Measurements from ENCODE around the gene RAB36. TPM values are rescaled to one million over a fixed set of nuclear protein-coding genes. Genes with fewer than 3 reads are reported as not detected.

Gene RAB36
- total and polyA plus RNA-seq, 9 of the 15 experiments (the other 6 are each of a cell fraction or from before 2014, with no cell fraction given): 0.04 to 0.50 (median 0.08) TPM; not detected in 3

- peak; percentile 0; the same call in 2 of the 3 replicates for ATAC-seq
- peaks cover 50 to 92% of the 10 kb centered on the region in 2 experiments for H3K27me3 ChIP-seq (ENCODE audit: control insufficient read depth in 2 of 2, insufficient read depth in 2 of 2, low read length in 2 of 2)
- no peaks in the 10 kb centered on the region for H3K79me2 ChIP-seq (ENCODE audit: control insufficient read depth, insufficient read depth, low read length)
- peak overlapping the region in 1 of 2 experiments; percentile 12; a peak in 2 of 4 replicates for H3K9ac ChIP-seq (ENCODE audit: insufficient read depth in 1 of 2, low read depth in 2 of 2, low read length in 2 of 2)
- no peak overlapping the region for H3K4me2 ChIP-seq (ENCODE audit: insufficient read depth, low read length)
- FAIRE-seq: no peak
- no peak overlapping the region for H3K4me3 ChIP-seq
- 2% methylated on average over 26 of the region's 26 CpGs for WGBS (ENCODE audit: insufficient coverage, low coverage, missing lambda C conversion rate)
- 0 out of 2 replicates have a peak, but pooled peaks have one; percentile 14 for TF ChIP-seq BMI1 (IDR thresholded peaks at IDR 0.05; ENCODE audit: low read length)
- no peak for TF ChIP-seq KLF16 (IDR thresholded peaks at IDR 0.05)
- no peak for TF ChIP-seq SRSF1 (IDR thresholded peaks at IDR 0.05; ENCODE audit: low read depth, low read length)
- peak in 1 of 2 experiments; percentile 14 for TF ChIP-seq E2F6 (IDR thresholded peaks at IDR 0.05; ENCODE audit: borderline replicate concordance in 1 of 2, extremely low read depth in 1 of 2, insufficient read depth in 1 of 2, insufficient read length in 1 of 2, low read depth in 1 of 2, low read length in 1 of 2, poor library complexity in 1 of 2, severe bottlenecking in 1 of 2)
- 0 out of 4 replicates have a peak, but pooled peaks of 1 of the 2 experiments have one; percentile 5 for TF ChIP-seq SIX5 (IDR thresholded peaks at IDR 0.05; ENCODE audit: borderline replicate concordance in 1 of 2, insufficient read depth in 1 of 2, low read depth in 1 of 2, low read length in 2 of 2)
- peak; percentile 10; the same call in 1 of the 2 replicates for TF ChIP-seq E2F1 (CRISPR knock-in tag; IDR thresholded peaks at IDR 0.05)
- TF ChIP-seq RAD21 (CRISPR knock-in tag; conservative IDR thresholded peaks at IDR 0.05 in 1 of 2, IDR thresholded peaks at IDR 0.05 in 1 of 2): peak in 1 of 2 experiments; percentile 5; a peak in 1 of 4 replicates
- 0 out of 4 replicates have a peak, but pooled peaks of 1 of the 2 experiments have one; percentile 50 for TF ChIP-seq MLX (CRISPR knock-in tag; conservative IDR thresholded peaks at IDR 0.05)
- ChIA-PET CTCF (ENCODE audit: low intra/inter-chr PET ratio) (interaction anchor here (1.1 to 12.0 kb wide), 2 partner anchors 164 to 321 kb away, joined by 5 to 549 read pairs; no protein-coding TSS in a partner anchor), POLR2A (interaction anchor here (0.6 to 19.0 kb wide), 21 partner anchors 10 to 909 kb away, joined by 3 to 414 read pairs (median 4); partner anchors contain the start of gene RAB36)
- no peaks in the 10 kb centered on the region for H3K36me3 ChIP-seq (ENCODE audit: control insufficient read depth, insufficient read depth, low read length)
- BruUV-seq (replicated peaks): no TSS peak
- peaks cover 26% of the 10 kb centered on the region for H3K9me1 ChIP-seq (ENCODE audit: control insufficient read depth, insufficient read depth, low read length)
- peak in 3 of 4 experiments; percentile 61 to 64 (median 63) for DNase-seq (ENCODE audit: extremely low read depth in 1 of 4, low spot score in 3 of 4)
- no peak overlapping the region for H2AFZ ChIP-seq (ENCODE audit: low read depth, low read length)
- peaks cover 9 to 23% of the 10 kb centered on the region in 2 experiments; a peak in 4 of 5 replicates for H3K4me1 ChIP-seq (replicated peaks in 1 of 2; ENCODE audit: control insufficient read depth in 2 of 2, insufficient read depth in 2 of 2, low read length in 2 of 2)
- H3K27ac ChIP-seq (ENCODE audit: extremely low read depth, low read depth, low read length): no peak overlapping the region
- intact Hi-C loops (cut with micrococcal nuclease): loop anchor here (5.0 to 10.0 kb wide), 2 partner anchors 401 to 658 kb away; no protein-coding TSS in a partner anchor
- in situ Hi-C loops (cut with MboI): no loop called here
- no peaks in the 10 kb centered on the region for H3K9me3 ChIP-seq (replicated peaks; ENCODE audit: control insufficient read depth, insufficient read depth, low read depth, low read length)
- H4K20me1 ChIP-seq (replicated peaks; ENCODE audit: control insufficient read depth, insufficient read depth, low read length): peaks cover 77% of the 10 kb centered on the region
Measured at GRCh38 chr22:23122992-23123803, 22.1 kb upstream of the RAB36 start.

Data from K562 (cell line).